NCI-H128 (cell line): ENCODE data around the gene PRKCA.
"Not testable (repeated sequence)": the region's sequence is repeated elsewhere in the genome, so short reads cannot be mapped to it uniquely, and the experiment has no call there.

Source experiments
- DNase-seq: peaks from one replicate; lab custom pipeline; 2025; ENCODE audit not compliant: unreplicated experiment; lab: John Stamatoyannopoulos, UW

PRKCA gene

DNA sequence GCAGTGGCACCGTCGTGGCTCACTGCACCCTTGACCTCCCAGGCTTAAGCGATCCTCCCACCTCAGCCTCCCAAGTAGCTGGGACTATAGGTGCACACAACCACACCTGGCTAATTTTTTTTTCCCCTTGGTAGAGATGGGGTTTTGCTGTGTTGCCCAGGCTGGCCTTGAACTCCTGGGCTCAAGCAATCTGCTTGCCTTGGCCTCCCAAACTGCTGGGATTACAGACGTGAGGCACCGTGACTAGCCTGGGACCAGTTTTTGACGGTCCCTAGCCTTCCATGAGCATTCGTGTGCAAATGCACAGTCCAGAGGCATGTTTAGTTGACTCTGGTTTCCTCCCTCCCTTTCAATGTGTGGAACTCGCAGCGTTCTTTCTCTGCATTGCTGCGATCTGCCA, 48.2 kb downstream of the PRKCA start:
- not testable (repeated sequence) for DNase-seq

DNA sequence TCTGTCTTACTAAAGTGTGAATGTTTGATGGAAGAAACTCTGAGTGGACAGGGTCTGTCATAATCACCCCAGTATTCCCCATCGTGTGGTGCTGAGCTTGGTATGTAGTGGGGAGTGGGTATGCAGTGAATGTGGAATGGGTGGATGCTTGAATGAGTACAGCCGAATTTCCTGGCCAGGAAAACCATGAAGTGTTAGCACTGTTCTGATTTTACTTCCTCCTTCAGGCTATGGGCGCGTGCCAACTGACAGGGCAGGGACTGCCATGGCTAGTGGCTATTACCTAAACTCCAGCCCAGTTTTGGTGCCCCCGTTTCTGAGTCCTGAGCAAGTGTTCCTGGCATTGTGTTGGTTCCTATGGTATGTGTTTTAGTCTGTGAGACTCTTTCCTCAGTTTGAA, 48.6 kb downstream of the PRKCA start:
- DNase-seq, result no peak

DNA sequence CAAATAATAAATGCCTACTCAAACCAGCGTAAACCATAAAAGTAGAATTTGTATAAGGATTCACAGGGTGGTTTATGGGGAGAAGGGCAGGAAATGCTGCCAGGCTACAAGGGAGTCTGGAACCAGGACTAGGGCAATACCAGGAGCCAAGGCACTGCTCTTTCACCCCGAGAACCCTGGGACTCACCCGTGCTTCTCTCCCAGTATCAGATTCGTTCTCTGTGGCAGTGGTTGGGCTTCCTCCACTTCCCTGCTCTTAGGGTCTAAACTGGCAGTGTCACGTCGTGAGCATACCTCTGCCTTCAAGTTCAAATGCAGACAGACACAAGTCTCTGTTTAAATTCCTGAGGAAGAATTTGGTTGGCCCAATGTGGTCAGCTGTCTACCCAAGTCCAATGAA, 49.3 kb downstream of the PRKCA start:
- no peak for DNase-seq

DNA sequence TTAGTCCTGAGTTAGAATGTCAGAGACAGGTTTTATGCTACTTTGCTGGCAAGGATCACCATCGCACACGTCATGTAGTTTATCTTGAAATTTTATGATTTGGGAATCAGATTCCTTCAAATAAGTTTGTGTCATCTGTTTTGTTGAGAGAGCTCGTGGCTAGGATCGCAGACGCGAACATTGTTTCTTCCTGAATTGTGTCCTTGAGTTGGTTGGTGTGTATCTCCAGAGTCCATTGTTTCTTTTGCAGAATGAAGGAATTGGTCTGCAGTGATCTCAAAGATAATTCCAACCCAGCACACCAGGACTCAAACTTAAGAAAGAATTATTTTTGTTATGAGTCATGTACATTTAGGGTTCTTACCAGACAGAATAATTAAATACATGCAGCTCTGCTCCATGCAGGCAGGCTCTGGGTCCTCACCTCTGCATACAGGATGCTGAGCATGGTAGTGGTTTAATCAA, 51.6 kb downstream of the PRKCA start:
- no peak for DNase-seq

DNA sequence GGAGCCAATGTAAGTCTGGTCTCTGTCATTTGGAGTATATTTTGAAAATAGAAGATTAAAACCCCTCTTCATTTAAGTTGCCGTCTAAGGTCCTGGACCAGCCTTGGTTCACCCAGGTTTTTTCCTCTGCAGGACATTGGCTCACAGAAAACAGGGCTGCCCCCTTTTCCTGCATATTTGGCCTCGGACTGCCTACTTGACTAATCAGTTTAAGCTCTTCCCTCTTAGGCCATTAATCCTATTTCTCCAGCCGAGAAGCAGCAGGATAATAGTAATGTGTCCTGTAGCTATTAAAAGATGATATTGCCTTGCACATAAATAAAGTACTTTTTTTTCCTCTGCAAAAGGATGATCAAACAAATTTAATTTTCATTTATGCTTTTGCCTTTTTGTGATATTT, 52.1 kb downstream of the PRKCA start:
- DNase-seq, result no peak

DNA sequence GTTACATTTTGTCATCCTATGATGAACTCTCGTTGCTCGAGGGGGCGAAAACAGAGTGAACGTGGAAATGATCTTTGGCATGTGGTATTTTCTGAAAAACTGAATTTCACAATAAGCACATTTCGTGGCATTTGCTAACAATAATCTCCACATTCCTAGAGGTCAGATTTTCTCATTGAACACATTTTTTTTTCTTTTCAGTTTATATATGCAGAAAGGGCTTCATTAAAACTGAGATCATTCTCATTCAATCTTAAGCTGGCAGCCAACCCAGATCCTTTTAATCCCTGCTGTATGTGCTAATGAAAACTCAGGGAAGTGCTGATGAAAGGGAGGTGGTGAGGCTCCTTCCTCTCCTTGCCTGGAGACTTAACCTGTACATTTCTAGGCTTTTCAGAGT, 52.6 kb downstream of the PRKCA start:
- no peak for DNase-seq

DNA sequence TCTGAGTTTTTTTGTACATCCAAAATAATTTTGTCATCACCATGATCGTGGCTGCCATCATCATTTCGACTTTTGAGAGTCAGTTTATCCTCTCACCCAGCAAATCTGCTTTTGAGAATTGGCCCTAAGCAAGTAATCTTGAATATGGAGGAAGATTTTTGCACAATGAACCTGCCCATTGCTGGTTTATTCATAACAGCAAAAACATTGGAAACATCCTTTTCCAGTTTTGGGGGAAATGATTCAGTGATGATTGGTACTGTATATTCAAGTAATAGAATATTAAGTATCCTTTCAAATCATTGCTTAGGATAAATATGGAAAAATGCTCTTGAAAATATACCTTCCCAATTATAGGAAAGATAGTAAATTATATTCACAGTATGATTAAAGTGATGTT, 53.1 kb downstream of the PRKCA start:
- no peak for DNase-seq

DNA sequence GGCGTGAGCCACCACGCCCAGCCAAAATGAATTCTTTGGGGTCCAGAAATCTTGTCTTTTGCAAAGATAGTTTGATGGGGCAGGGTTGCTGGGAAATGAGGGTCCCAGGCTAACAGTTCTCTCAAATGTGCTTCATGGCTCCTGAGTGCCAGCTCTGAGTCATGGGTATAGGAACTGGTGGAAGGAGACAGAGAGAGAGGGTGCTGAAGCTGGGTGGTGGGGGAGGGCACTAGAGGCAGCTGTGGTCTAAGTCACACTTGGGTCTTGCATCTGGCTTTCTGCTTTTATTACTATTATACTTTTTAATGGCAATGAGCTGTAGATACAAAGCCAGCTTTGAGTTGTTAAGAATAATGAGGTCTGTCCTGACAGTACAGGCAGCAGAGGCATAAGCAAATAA, 54.6 kb downstream of the PRKCA start:
- DNase-seq, result no peak

DNA sequence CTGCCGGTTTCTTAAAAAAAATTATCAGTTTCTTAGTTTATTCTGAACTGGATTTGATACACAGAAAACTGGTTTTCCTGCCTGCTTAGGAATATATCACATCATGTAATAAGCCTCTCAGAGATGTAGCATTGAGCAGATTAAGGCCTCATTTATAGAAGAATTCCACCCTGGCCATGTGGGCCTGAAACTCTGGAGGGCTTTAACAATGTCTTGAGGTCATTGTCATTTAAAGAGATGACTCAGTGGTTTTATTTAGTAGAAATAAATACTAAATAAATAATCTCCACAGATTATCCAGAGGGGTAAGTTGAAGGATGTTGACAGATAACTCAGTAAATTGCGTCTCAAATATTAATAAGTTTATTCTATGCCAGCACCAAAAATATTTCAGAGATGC, 56.9 kb downstream of the PRKCA start:
- no peak for DNase-seq

DNA sequence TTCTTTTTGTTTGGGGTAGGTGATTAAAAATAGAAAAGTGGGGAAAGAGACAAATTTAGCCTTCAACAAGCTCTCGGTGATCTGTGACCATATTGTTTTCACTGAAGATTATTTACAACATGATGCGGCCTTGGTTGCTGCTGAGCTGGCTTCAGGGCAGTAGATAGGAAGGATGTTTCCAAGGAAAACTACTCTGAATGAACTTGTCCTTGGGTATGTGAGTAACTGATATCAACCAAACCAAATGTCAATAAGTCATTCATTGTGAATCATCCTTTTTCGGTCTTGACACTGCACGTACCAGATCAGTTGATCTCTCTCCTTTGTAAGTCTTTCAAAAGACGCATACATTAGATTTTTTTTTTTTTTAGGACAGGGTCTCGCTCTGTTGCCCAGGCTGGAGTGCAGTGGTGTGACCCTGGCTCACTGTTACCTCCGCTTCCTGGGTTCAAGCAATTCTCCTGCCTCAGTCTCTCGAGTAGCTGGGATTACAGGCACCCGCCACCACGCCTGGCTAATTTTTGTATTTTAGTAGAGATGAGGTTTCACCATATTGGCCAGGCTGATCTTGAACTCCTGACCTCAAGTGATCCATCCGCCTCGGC, 58.6 kb downstream of the PRKCA start:
- not testable (repeated sequence) for DNase-seq

DNA sequence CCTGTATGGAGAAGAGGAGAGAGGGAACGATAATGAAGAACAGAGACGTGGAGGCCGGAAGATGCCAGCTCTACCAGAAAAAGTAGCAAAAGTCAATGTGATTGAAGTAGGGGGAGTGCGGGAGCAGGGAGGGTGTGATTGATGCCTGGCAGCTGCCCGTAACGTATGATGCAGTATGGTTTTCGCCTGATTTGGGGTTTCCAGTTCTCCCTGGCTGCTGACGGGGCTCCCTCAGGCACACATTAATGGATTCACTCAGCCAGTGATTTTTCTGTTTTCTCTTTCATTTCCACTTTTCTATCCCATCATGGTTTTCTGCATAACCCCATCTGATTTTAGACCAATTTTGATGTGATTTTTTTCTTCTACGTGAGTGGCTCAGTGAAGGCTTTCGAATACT, 62.1 kb downstream of the PRKCA start:
- DNase-seq, result no peak

DNA sequence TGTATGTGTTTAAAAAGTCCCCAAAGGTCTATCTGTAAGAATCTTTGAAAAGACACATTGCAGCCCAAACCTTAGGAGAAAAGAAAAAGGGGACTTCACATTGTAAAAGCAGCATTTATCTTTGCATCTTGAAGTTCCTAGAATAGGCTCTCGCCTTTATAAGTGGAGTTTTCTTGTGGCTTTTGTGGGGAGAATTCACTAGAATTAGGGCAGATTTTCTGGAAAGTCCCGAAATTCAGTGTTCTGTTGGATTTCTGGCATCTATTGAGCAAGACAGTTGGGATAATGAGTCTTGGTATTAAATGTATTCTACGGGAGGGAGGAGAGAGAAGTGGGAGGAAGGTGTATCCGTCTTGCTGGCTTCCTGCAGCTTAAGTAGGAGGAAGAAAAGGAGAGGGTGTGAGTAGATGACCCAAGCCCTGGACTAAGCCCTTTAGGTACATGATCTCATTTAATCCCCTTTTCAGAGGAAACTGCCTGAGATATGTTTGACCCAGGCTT, 62.6 kb downstream of the PRKCA start:
- no peak for DNase-seq

DNA sequence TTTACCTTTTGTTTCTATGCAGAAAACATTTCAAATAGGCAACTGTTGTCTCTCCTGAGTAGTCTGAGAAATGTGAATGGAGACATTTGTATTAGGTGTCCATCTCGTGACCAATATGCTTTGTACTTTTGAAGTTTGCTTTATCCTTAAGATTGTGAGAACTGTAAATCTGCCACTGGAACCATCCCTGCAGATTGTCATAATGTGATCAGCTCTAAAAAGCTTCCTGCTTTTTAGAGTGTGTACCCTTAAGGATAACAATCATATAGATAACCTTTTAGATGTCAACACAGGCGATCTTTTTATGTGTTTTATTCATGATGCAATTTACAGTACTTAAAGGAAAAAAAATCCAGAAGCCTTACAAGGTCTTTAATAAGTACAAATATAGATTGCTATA, 63.5 kb downstream of the PRKCA start:
- no peak for DNase-seq

DNA sequence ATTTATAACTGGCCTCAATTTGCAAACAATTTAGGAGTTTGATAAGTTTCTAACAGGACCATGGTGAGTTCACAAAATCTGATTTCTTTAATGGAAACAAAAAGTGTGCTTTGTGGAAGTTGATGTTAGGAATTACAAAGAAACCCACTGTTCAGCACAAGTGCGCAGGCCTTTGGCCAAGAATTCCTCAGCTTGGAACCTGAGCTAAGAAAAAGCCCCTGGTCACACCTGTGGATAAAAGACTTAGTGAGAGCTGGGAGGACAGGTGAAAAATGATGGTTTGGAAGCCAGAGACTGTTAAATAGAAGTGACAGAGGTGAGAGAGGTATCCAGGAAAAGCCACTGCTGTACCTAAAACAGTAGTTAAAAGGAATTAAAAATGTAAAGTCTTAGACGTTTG, 64.7 kb downstream of the PRKCA start:
- DNase-seq, result no peak

DNA sequence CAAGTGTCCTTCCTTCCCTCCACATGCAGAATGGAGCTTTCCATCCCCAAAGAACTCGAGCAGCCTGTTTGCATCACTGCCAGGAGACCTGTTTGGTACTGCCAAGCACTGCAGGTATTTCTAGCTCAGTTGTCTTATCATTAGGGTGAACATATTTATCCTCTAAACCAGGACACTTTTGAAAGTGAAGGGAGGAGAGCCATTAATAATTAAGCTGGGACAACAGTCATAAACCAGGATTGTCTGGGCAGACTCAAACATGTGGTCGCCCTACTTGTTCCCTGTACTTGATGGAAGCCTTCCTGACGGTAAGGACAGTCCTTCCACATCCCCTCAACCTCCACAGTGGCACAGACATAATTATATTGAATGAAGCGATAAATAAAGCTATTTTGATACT, 67.4 kb downstream of the PRKCA start:
- no peak for DNase-seq

DNA sequence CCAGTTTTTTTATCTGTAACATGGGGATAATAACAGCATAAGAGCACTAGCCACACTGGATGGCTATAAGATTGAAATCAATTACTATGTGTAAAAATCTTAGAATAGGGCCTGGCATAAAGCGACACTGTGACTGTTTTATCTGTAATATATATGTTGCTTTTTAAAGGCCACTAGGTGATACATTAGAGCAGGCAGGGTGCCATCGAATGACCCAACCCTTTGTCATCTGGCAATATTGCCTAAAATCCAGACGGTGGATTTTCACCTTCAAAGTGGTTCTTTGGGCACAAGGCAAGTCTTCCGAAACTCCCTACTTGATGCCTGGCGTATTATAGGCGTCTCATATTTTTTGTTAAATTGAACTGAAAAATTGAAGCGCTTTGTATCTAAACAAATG, 69.1 kb downstream of the PRKCA start:
- no peak for DNase-seq

DNA sequence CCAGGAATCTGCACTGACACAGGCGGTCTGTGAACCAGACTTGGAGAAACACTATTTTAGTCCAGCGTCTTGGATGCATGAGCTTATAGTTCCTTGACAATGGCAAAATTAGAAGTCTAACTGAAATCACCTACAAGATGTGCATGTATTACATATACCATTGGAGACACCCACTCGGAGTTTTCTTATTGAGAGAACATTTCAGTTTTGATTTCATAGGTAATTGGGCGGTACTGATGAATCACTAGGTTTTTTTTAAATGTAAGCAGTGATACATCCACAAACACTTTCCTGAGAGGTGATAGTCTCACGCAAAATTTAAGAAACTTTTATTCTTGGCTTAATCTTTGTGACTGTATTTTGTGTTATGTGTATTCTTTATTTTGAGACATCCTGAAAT, 69.8 kb downstream of the PRKCA start:
- DNase-seq, result no peak

DNA sequence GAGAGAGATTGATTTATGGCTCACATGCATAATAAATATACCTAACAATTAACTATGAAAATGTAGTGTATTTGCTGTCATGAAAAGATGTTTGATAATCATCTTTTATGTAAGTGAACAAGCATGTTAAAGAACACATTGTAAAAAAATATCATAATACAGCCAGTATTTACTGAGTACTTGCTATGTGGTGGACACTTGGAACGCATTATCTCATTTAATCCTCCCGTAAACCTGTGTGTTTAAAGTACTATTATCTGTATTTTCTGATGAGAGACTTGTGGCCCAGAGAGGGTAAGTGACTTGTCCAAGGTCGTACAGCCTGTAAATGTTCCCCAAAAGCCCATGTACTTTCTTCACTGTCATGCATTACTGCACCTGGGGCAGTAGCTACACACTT, 70.7 kb downstream of the PRKCA start:
- DNase-seq, result no peak

DNA sequence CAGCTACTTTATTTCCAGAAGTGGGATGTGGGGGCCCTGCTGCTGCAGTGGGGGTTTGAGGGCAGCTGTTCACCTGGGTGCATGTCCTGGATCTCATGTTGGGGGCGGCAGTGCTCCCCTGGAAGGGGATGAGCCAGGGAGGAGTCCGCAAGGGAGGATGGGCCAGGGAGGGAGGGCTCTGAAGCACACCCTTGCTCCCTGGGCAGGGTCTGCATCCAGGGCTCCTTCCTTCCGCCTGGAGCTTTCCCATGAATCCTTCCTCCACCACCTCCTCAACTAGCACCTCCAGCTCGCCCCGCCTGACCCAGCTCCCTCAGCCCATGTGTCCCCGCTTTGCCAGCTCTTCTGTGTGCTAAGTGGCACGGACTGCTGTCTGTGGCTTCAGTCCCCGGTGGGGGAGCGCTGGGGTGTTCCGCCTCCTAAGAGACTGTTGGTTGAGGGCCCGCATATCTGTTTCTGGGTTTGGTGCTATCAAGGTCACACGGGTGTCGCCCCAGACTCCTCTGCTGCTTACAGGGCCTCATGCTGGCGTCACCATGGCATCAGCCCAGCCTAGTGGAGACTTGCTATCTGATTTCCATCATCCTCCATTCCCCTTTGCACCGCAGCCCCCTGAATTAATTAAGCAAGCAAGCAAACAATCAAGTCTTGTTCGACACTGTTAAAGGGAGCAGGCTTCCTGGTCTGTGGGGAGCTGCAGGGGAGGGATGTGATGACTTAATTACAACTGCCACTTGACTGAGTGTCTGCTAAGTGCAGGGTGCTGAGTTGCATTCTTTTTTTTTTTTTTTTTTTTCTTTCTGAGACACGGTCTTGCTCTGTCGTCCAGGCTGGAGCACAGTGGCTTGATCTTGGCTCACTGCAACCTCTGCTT, 71.8 kb downstream of the PRKCA start:
- peak; percentile 20 for DNase-seq

DNA sequence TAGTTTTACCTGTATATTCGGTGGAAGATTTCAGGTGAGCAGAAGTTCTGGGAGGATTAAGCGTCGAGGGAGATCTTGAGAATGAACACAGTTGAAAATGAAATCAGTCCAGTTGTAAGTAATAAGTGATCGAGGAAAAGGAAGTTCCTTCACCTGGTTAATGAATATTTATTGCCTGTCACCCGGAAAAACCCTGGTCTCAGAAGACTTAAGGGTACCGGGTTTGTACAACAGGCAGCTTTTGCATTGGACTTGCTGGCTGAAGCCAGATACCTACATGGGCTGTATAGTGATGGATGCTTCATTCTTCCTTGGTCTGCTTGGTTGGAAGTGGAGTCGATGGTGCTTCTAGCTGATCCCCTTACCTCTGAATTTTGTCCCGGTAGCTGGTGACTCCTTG, 72.7 kb downstream of the PRKCA start:
- no peak for DNase-seq

DNA sequence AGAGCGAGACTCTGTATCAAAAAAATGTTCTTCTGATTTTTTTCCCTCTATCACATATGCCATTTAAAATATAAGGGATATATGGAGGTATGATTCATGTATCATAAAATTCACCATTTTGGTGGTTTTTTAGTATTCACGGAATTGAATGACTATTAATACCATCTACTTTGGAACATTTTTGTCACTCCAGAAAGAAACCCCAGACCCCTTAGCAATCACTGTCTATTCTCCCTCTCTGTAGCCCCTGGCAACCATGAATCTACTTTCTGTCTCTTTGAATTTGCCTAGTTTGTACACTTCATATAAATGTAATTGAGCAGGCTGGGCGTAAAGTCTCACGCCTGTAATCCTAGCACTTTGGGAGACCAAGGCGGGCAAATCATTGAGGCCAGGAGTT, 75.9 kb downstream of the PRKCA start:
- DNase-seq, result no peak

DNA sequence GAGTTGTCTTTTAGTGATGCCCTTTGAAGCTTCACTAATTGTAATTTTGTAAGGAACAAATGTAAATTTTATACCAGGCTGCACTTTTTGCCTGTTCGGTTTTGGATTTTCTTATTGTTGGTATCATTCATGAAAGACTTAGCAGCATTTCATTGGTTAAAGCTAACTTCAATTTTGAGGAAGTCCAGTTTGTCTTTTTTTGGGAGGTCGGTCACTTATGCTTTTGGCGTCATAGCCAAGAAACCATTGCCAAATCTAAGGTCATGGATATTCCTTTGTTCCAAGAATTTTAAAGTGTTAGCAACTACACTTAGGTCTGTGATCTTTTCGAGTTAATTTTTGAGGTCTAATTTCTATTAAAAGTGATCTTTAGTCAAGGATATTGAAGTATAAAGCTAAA, 77.1 kb downstream of the PRKCA start:
- DNase-seq, result no peak

DNA sequence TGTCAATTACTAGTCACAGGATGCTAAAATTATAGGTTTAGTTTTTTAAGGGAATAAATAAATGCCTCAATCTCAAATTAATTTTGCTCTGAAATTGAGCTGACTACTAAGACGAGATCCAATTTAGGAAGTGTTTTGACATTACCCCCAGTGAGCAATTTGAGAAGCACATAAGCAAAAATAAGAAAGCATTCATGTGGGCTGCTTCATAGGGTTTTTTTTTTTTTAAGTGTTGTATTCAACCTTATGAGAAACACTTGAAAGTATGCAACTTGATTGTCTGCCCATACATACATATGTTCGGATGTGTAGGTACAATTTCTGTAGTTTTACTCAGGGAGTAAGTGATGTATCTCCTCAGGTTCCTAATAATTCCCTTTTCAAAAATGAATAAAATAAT, 77.6 kb downstream of the PRKCA start:
- no peak for DNase-seq
